Hepatocyte (in vitro differentiated cells): ENCODE measurements around the gene EXOC6B. TPM values are rescaled to one million over a fixed set of nuclear protein-coding genes. Genes with fewer than 3 reads are reported as not detected.

Experiments
- DNase-seq: peaks from one replicate; pipeline ENCODE4 v3.0.0-alpha.2; 2016; ENCODE audit warnings: low spot score
- H2AFZ ChIP-seq: fragments of 200-600 bp; sonication (generic); 2 replicates; pipeline ENCODE4 v1.6.0; 2016; ENCODE audit warnings: antibody characterized with exemption, mild to moderate bottlenecking
- H3K27ac ChIP-seq: fragments of 200-600 bp; sonication (generic); 2 replicates; pipeline ENCODE4 v1.5.1; 2016; ENCODE audit warnings: mild to moderate bottlenecking
- H3K27me3 ChIP-seq: fragments of 200-600 bp; sonication (generic); 2 replicates; pipeline ENCODE4 v1.6.1; 2016
- H3K36me3 ChIP-seq: fragments of 200-600 bp; sonication (generic); replicated peaks from 2 replicates; pipeline ENCODE4 v1.5.1; 2016; ENCODE audit warnings: low read depth; ENCODE audit not compliant: insufficient read depth
- H3K4me1 ChIP-seq: fragments of 200-600 bp; sonication (generic); 2 replicates; pipeline ENCODE4 v1.5.1; 2016; ENCODE audit warnings: mild to moderate bottlenecking, moderate library complexity; ENCODE audit not compliant: insufficient read depth
- H3K4me2 ChIP-seq: fragments of 200-600 bp; sonication (generic); 2 replicates; pipeline ENCODE4 v1.6.0; 2016
- H3K4me3 ChIP-seq: fragments of 200-600 bp; sonication (generic); 2 replicates; pipeline ENCODE4 v1.5.1; 2016; ENCODE audit warnings: mild to moderate bottlenecking
- H3K79me2 ChIP-seq: fragments of 200-600 bp; sonication (generic); 2 replicates; pipeline ENCODE4 v1.6.0; 2017; ENCODE audit warnings: mild to moderate bottlenecking
- H3K9me2 ChIP-seq: fragments of 200-600 bp; sonication (generic); replicated peaks from 2 replicates; pipeline ENCODE4 v1.6.0; 2017; ENCODE audit warnings: mild to moderate bottlenecking; ENCODE audit not compliant: insufficient read depth
- H3K9me3 ChIP-seq: fragments of 200-600 bp; sonication (generic); 2 replicates; pipeline ENCODE4 v1.5.1; 2016; ENCODE audit warnings: low read depth, mild to moderate bottlenecking
- H4K20me1 ChIP-seq: fragments of 200-600 bp; sonication (generic); 2 replicates; pipeline ENCODE4 v1.6.0; 2016; ENCODE audit warnings: mild to moderate bottlenecking; ENCODE audit not compliant: insufficient read depth, poor library complexity, severe bottlenecking
- CTCF ChIP-seq: fragments of 200-600 bp; sonication (generic); IDR thresholded peaks from 2 replicates; pipeline ENCODE4 v1.5.1; 2016; ENCODE audit warnings: antibody characterized with exemption, mild to moderate bottlenecking; ENCODE audit not compliant: poor library complexity
- EZH2 ChIP-seq: fragments of 200-600 bp; sonication (generic); IDR thresholded peaks from 2 replicates; pipeline ENCODE4 v1.6.1; 2016; ENCODE audit warnings: antibody characterized with exemption, mild to moderate bottlenecking, borderline replicate concordance
- EZH2phosphoT487 ChIP-seq: fragments of 200-600 bp; sonication (generic); IDR thresholded peaks from one replicate; pipeline ENCODE4 v1.6.1; 2018; ENCODE audit warnings: antibody characterized with exemption, mild to moderate bottlenecking, low read depth, moderate library complexity; ENCODE audit not compliant: unreplicated experiment, severe bottlenecking
- WGBS: methylation state at CpG from one replicate; pipeline ENCODE4 v1.1.6; 2016; ENCODE audit warnings: low lambda C conversion rate; ENCODE audit errors: missing lambda C conversion rate; 5-methylcytosine and 5-hydroxymethylcytosine counted together
- polyA plus RNA-seq: library from polyadenylated mRNA; unstranded; fragments of >200 nt; fragmentation: Nextera tagmentation; extraction: Ambion mirVana; gene quantifications from 2 replicates; pipeline ENCODE4 v1.2.1, GENCODE V29; 2016
- total RNA-seq: library from RNA; depleted of rRNA; stranded (reverse); fragments of >200 nt; gene quantifications from 2 replicates; pipeline ENCODE4 v1.2.3, GENCODE V29; 2014

The EXOC6B gene
- total and polyA plus RNA-seq, 2 experiments from 2014 or later: 11.8 to 36.2 TPM

GRCh38 chr2:72793798-72794440 lies 31.9 kb downstream of the EXOC6B start:
- Histone ChIP-seq H3K9me3 (no peaks in the 10 kb centered on the region), H3K27ac (peak overlapping the region; percentile 0), H3K4me3 (no peak overlapping the region), H3K27me3 (no peaks in the 10 kb centered on the region), H3K36me3 (no peaks in the 10 kb centered on the region), H3K4me2 (no peak overlapping the region), H3K79me2 (peaks cover 46% of the 10 kb centered on the region), H3K9me2 (no peaks in the 10 kb centered on the region), H2AFZ (no peak overlapping the region), H3K4me1 (peaks cover 5% of the 10 kb centered on the region), H4K20me1 (no peaks in the 10 kb centered on the region)
- 55% methylated on average over 3 of the region's 3 CpGs for WGBS
- no peak for TF ChIP-seq EZH2phosphoT487
- no peak for TF ChIP-seq EZH2
- no peak for TF ChIP-seq CTCF
- DNase-seq: no peak

GRCh38 chr2:72789241-72789640 lies 36.6 kb downstream of the EXOC6B start:
- no peaks in the 10 kb centered on the region for H3K4me1 ChIP-seq
- H4K20me1 ChIP-seq: no peaks in the 10 kb centered on the region
- TF ChIP-seq EZH2phosphoT487 (no peak), EZH2 (no peak), CTCF (no peak)
- H3K9me3 ChIP-seq: no peaks in the 10 kb centered on the region
- no peak overlapping the region for H3K4me2 ChIP-seq
- DNase-seq: no peak
- H3K27ac ChIP-seq: no peak overlapping the region
- H3K36me3 ChIP-seq: no peaks in the 10 kb centered on the region
- H3K9me2 ChIP-seq: no peaks in the 10 kb centered on the region
- peaks cover 33% of the 10 kb centered on the region for H3K79me2 ChIP-seq
- WGBS: 96% methylated on average over 1 of the region's 1 CpG
- H3K4me3 ChIP-seq: no peak overlapping the region
- H3K27me3 ChIP-seq: no peaks in the 10 kb centered on the region
- no peak overlapping the region for H2AFZ ChIP-seq

- H2AFZ ChIP-seq: no peak overlapping the region
These were observed 37.1 kb downstream of the EXOC6B start for GRCh38 chr2:72788756-72789155.

More at GRCh38 chr2:72788756-72789155, 37.1 kb downstream of the EXOC6B start:
- TF ChIP-seq EZH2phosphoT487: no peak
- no peak for TF ChIP-seq EZH2
- no peak for TF ChIP-seq CTCF
- Histone ChIP-seq H3K4me2 (no peak overlapping the region), H3K27ac (no peak overlapping the region), H3K4me3 (no peak overlapping the region), H3K9me3 (no peaks in the 10 kb centered on the region), H3K9me2 (no peaks in the 10 kb centered on the region), H3K27me3 (no peaks in the 10 kb centered on the region), H3K4me1 (no peaks in the 10 kb centered on the region), H4K20me1 (no peaks in the 10 kb centered on the region), H3K36me3 (no peaks in the 10 kb centered on the region), H3K79me2 (peaks cover 33% of the 10 kb centered on the region)
- WGBS: 94% methylated on average over 1 of the region's 1 CpG
- DNase-seq: no peak
